Hepatocyte (in vitro differentiated cells): ENCODE data around the gene ULBP3. TPM values are rescaled to one million over a fixed set of nuclear protein-coding genes. Genes with fewer than 3 reads are reported as not detected.

ENCODE experiments used
- DNase-seq: peaks from one replicate; pipeline ENCODE4 v3.0.0-alpha.2; 2016; ENCODE audit warnings: low spot score
- H2AFZ ChIP-seq: fragments of 200-600 bp; sonication (generic); 2 replicates; pipeline ENCODE4 v1.6.0; 2016; ENCODE audit warnings: antibody characterized with exemption, mild to moderate bottlenecking
- H3K27ac ChIP-seq: fragments of 200-600 bp; sonication (generic); 2 replicates; pipeline ENCODE4 v1.5.1; 2016; ENCODE audit warnings: mild to moderate bottlenecking
- H3K27me3 ChIP-seq: fragments of 200-600 bp; sonication (generic); 2 replicates; pipeline ENCODE4 v1.6.1; 2016
- H3K36me3 ChIP-seq: fragments of 200-600 bp; sonication (generic); replicated peaks from 2 replicates; pipeline ENCODE4 v1.5.1; 2016; ENCODE audit warnings: low read depth; ENCODE audit not compliant: insufficient read depth
- H3K4me1 ChIP-seq: fragments of 200-600 bp; sonication (generic); 2 replicates; pipeline ENCODE4 v1.5.1; 2016; ENCODE audit warnings: mild to moderate bottlenecking, moderate library complexity; ENCODE audit not compliant: insufficient read depth
- H3K4me2 ChIP-seq: fragments of 200-600 bp; sonication (generic); 2 replicates; pipeline ENCODE4 v1.6.0; 2016
- H3K4me3 ChIP-seq: fragments of 200-600 bp; sonication (generic); 2 replicates; pipeline ENCODE4 v1.5.1; 2016; ENCODE audit warnings: mild to moderate bottlenecking
- H3K79me2 ChIP-seq: fragments of 200-600 bp; sonication (generic); 2 replicates; pipeline ENCODE4 v1.6.0; 2017; ENCODE audit warnings: mild to moderate bottlenecking
- H3K9me2 ChIP-seq: fragments of 200-600 bp; sonication (generic); replicated peaks from 2 replicates; pipeline ENCODE4 v1.6.0; 2017; ENCODE audit warnings: mild to moderate bottlenecking; ENCODE audit not compliant: insufficient read depth
- H3K9me3 ChIP-seq: fragments of 200-600 bp; sonication (generic); 2 replicates; pipeline ENCODE4 v1.5.1; 2016; ENCODE audit warnings: low read depth, mild to moderate bottlenecking
- H4K20me1 ChIP-seq: fragments of 200-600 bp; sonication (generic); 2 replicates; pipeline ENCODE4 v1.6.0; 2016; ENCODE audit warnings: mild to moderate bottlenecking; ENCODE audit not compliant: insufficient read depth, poor library complexity, severe bottlenecking
- EZH2 ChIP-seq: fragments of 200-600 bp; sonication (generic); IDR thresholded peaks from 2 replicates; pipeline ENCODE4 v1.6.1; 2016; ENCODE audit warnings: antibody characterized with exemption, mild to moderate bottlenecking, borderline replicate concordance
- EZH2phosphoT487 ChIP-seq: fragments of 200-600 bp; sonication (generic); IDR thresholded peaks from one replicate; pipeline ENCODE4 v1.6.1; 2018; ENCODE audit warnings: antibody characterized with exemption, mild to moderate bottlenecking, low read depth, moderate library complexity; ENCODE audit not compliant: unreplicated experiment, severe bottlenecking
- WGBS: methylation state at CpG from one replicate; pipeline ENCODE4 v1.1.6; 2016; ENCODE audit warnings: low lambda C conversion rate; ENCODE audit errors: missing lambda C conversion rate; 5-methylcytosine and 5-hydroxymethylcytosine counted together
- polyA plus RNA-seq: library from polyadenylated mRNA; unstranded; fragments of >200 nt; fragmentation: Nextera tagmentation; extraction: Ambion mirVana; gene quantifications from 2 replicates; pipeline ENCODE4 v1.2.1, GENCODE V29; 2016
- total RNA-seq: library from RNA; depleted of rRNA; stranded (reverse); fragments of >200 nt; gene quantifications from 2 replicates; pipeline ENCODE4 v1.2.3, GENCODE V29; 2014
- TF ChIP-seq, protein P1 (sequence below): fragments of 200-600 bp; sonication (generic); IDR thresholded peaks from 2 replicates; pipeline ENCODE4 v1.5.1; 2016; ENCODE audit warnings: antibody characterized with exemption, mild to moderate bottlenecking; ENCODE audit not compliant: poor library complexity

The ULBP3 gene
- total and polyA plus RNA-seq, 2 experiments from 2014 or later: 2.6 to 6.6 TPM

DNA sequence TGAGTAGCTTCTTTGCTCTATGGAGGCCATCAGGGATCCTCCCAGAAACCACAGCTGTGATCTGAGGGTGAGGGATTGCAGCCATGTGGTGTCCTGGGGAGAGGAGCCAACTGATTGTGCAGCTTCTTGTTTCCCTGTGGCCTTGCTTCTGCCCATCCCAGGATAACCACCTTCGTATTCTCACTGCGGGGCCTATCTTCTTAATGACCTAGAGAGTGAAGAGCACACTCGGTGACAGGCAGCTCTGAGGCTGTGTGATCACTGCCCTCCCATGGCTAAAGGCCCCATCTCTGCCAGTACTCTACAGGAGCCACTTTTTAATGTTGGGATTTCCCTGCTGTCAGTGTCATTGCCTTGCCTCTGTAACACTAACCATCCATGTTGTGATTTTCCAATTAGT is 38.3 kb downstream of the ULBP3 start:
- no peaks in the 10 kb centered on the region for H3K4me1 ChIP-seq
- no peak overlapping the region for H3K27ac ChIP-seq
- no peaks in the 10 kb centered on the region for H3K9me2 ChIP-seq
- no peak overlapping the region for H2AFZ ChIP-seq
- H4K20me1 ChIP-seq: no peaks in the 10 kb centered on the region
- H3K4me3 ChIP-seq: no peak overlapping the region
- peaks cover 54% of the 10 kb centered on the region for H3K27me3 ChIP-seq
- DNase-seq: no peak
- H3K4me2 ChIP-seq: no peak overlapping the region
- WGBS: 89% methylated on average over 3 of the region's 3 CpGs
- TF ChIP-seq EZH2phosphoT487 (no peak), EZH2 (no peak)
- no peaks in the 10 kb centered on the region for H3K9me3 ChIP-seq
- H3K79me2 ChIP-seq: no peaks in the 10 kb centered on the region
- H3K36me3 ChIP-seq: no peaks in the 10 kb centered on the region

DNA sequence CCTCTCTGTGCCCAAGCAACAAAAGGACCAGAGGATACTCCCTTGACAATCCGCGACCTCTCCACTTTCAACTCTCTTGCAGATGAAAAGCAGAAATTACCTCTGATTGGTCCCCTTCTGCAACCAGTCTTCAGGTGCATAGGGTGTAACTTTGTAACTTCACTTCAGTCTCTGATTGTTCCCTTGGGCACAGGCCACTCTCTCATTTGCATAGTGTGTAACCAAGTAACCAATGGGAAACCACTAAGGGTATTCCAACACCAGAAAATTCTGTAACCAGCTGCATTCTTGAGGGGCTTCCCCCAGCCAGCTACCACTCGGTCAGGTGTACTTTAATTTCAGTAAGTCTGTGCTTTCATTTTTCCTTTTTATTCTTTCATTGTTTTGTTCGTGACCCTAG is 39.2 kb downstream of the ULBP3 start:
- Histone ChIP-seq H3K27me3 (peaks cover 46% of the 10 kb centered on the region), H3K36me3 (no peaks in the 10 kb centered on the region), H3K4me2 (no peak overlapping the region), H3K4me1 (no peaks in the 10 kb centered on the region), H3K79me2 (no peaks in the 10 kb centered on the region), H3K9me3 (no peaks in the 10 kb centered on the region), H2AFZ (no peak overlapping the region), H3K27ac (no peak overlapping the region), H3K4me3 (no peak overlapping the region), H4K20me1 (no peaks in the 10 kb centered on the region), H3K9me2 (no peaks in the 10 kb centered on the region)
- WGBS: 71% methylated on average over 4 of the region's 4 CpGs
- no peak for DNase-seq
- no peak for TF ChIP-seq EZH2phosphoT487
- no peak for TF ChIP-seq EZH2
- TF ChIP-seq, protein P1, sequence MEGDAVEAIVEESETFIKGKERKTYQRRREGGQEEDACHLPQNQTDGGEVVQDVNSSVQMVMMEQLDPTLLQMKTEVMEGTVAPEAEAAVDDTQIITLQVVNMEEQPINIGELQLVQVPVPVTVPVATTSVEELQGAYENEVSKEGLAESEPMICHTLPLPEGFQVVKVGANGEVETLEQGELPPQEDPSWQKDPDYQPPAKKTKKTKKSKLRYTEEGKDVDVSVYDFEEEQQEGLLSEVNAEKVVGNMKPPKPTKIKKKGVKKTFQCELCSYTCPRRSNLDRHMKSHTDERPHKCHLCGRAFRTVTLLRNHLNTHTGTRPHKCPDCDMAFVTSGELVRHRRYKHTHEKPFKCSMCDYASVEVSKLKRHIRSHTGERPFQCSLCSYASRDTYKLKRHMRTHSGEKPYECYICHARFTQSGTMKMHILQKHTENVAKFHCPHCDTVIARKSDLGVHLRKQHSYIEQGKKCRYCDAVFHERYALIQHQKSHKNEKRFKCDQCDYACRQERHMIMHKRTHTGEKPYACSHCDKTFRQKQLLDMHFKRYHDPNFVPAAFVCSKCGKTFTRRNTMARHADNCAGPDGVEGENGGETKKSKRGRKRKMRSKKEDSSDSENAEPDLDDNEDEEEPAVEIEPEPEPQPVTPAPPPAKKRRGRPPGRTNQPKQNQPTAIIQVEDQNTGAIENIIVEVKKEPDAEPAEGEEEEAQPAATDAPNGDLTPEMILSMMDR: no peak

DNA sequence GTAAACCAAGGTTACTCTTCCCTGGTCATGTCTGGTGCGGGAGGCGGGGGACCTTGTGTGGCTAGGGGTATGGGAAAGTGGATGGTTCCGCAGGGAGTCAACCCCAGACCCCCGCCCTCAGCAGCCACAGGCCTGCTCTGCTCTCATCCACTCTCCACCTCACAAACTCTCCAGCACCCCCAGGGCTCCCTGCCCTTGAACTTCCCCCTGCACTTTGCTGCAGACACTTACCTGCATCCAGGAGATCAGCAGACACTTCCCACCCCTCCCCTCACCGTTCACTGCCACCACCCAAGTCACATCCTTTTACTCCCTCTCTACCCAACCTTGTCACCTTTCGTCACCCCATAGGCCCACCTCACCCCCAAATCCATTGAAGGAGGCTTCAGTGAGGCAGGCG is 39.6 kb downstream of the ULBP3 start:
- Histone ChIP-seq H2AFZ (no peak overlapping the region), H3K4me3 (no peak overlapping the region), H3K36me3 (no peaks in the 10 kb centered on the region), H3K9me2 (no peaks in the 10 kb centered on the region), H3K79me2 (no peaks in the 10 kb centered on the region), H3K4me2 (no peak overlapping the region), H4K20me1 (no peaks in the 10 kb centered on the region), H3K27me3 (peaks cover 41% of the 10 kb centered on the region), H3K9me3 (no peaks in the 10 kb centered on the region), H3K4me1 (no peaks in the 10 kb centered on the region), H3K27ac (no peak overlapping the region)
- no peak for TF ChIP-seq EZH2
- TF ChIP-seq, protein P1: no peak
- TF ChIP-seq EZH2phosphoT487: no peak
- WGBS: 88% methylated on average over 7 of the region's 7 CpGs
- DNase-seq: no peak

DNA sequence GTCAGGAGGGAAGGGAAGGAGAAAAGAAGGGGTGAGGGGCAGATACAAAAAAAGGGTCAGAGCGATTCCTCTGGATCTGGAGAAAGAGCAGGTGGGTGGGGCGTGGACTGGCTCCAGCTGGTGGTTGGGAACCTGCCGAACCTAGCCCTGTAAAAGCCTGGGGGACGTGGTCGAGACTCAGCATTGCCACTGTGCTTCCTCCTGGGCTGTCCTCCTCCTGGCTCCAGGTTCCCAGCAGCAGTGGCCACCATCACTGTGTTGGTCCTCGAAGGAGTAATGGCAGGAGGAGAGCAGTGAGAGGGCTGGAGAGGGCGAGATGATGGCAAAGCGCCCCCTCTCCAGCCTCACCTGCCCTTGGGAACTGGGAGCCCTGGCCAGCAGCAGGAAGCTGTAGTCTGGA is 40.1 kb downstream of the ULBP3 start:
- Histone ChIP-seq H3K4me1 (no peaks in the 10 kb centered on the region), H3K79me2 (no peaks in the 10 kb centered on the region), H3K27ac (no peak overlapping the region), H3K9me3 (no peaks in the 10 kb centered on the region), H4K20me1 (no peaks in the 10 kb centered on the region), H3K4me3 (no peak overlapping the region), H2AFZ (no peak overlapping the region), H3K9me2 (no peaks in the 10 kb centered on the region), H3K27me3 (peaks cover 36% of the 10 kb centered on the region), H3K4me2 (no peak overlapping the region), H3K36me3 (no peaks in the 10 kb centered on the region)
- TF ChIP-seq, protein P1: no peak
- WGBS: 85% methylated on average over 8 of the region's 8 CpGs
- no peak for DNase-seq
